Sigmoid colon (tissue), 7 donors: Measurements from ENCODE around the gene ZNF157. TPM values are rescaled to one million over a fixed set of nuclear protein-coding genes. Genes with fewer than 3 reads are reported as not detected.

Source experiments
- DNase-seq: peaks from one replicate; pipeline ENCODE4 v3.0.0-alpha.2; 2019
- H3K27ac ChIP-seq, 4 donors: fragments of 200-600 bp; sonication (generic); one replicate each; pipeline ENCODE4 v1.5.1; 2016 to 2019; ENCODE audit warnings: mild to moderate bottlenecking in 1 of 4
- H3K27me3 ChIP-seq, 3 donors: fragments of 200-600 bp; sonication (generic); one replicate each; pipeline ENCODE4 v1.5.1; 2019; ENCODE audit warnings: mild to moderate bottlenecking in 1 of 3
- H3K36me3 ChIP-seq, 4 donors: fragments of 200-600 bp; sonication (generic); one replicate each; pipeline ENCODE4 v1.5.1; 2016 to 2019
- H3K4me1 ChIP-seq, 4 donors: fragments of 200-600 bp; sonication (generic); one replicate each; pipeline ENCODE4 v1.5.1; 2017 to 2019
- H3K4me3 ChIP-seq, 4 donors: fragments of 200-600 bp; sonication (generic); one replicate each; pipeline ENCODE4 v1.5.1; 2017 to 2019; ENCODE audit warnings: mild to moderate bottlenecking in 2 of 4, moderate library complexity in 1 of 4
- H3K9me3 ChIP-seq, 4 donors: fragments of 200-600 bp in 3 of 4; sonication (generic) in 3 of 4; one replicate each; pipeline versions ENCODE4 v1.5.1 to v1.6.1; 2013 to 2019
- EP300 ChIP-seq, 4 donors: sonication (generic); formaldehyde crosslinking; IDR thresholded peaks; one replicate each; pipeline ENCODE4 v1.6.1; 2017; ENCODE audit warnings: antibody characterized with exemption in 4 of 4
- POLR2A ChIP-seq, 2 donors: fragments of 450-650 bp; IDR thresholded peaks; one replicate each; pipeline ENCODE4 v1.6.1; 2016; ENCODE audit warnings: antibody characterized with exemption in 2 of 2, mild to moderate bottlenecking in 2 of 2, moderate library complexity in 2 of 2
- POLR2AphosphoS5 ChIP-seq, 4 donors: sonication (generic); formaldehyde crosslinking; IDR thresholded peaks; one replicate each; pipeline ENCODE4 v1.6.1; 2017; ENCODE audit warnings: antibody characterized with exemption in 4 of 4
- WGBS, 2 donors: extraction: QIAGEN DNeasy Blood & Tissue Kit; methylation state at CpG; one replicate each; pipeline ENCODE4 v1.1.7; 2013; 5-methylcytosine and 5-hydroxymethylcytosine counted together
- intact Hi-C: fragments of 100-400 bp; cut with DNase I; formaldehyde crosslinking; loops from one replicate; pipeline ENCODE4 v1.15.1; 2023
- polyA plus RNA-seq, 3 donors: library from polyadenylated mRNA; stranded (reverse); fragments of 200-250 nt; gene quantifications; one replicate each; pipeline ENCODE4 v1.2.3, GENCODE V29; 2013
- total RNA-seq, 4 donors: library from RNA; depleted of rRNA; stranded (reverse); fragments of >200 nt; gene quantifications; one replicate each; pipeline ENCODE4 v1.1.0, GENCODE V29; 2016
- TF ChIP-seq, protein P1 (sequence below), 4 experiments: fragments of 450-650 bp in 3 of 4; fragments of 200-600 bp in 1 of 4; IDR thresholded peaks; one replicate each; pipeline ENCODE4 v1.5.1; 2016 to 2019; ENCODE audit warnings: antibody characterized with exemption in 4 of 4, mild to moderate bottlenecking in 3 of 4, moderate library complexity in 2 of 4
- donor health status: healthy with polysubstance abuse.
- donor health status: Bipolar disorder and iron deficiency.
- donor health status: healthy.

Gene ZNF157
- total and polyA plus RNA-seq, 7 donors: 0.15 to 0.71 (median 0.38) TPM; not detected in 3

- Histone ChIP-seq H3K4me1 (no peaks in the 10 kb centered on the region), H3K9me3 (no peaks in the 10 kb centered on the region), H3K27ac (no peak overlapping the region), H3K4me3 (no peak overlapping the region), H3K36me3 (no peaks in the 10 kb centered on the region), H3K27me3 (no peaks in the 10 kb centered on the region)
- TF ChIP-seq EP300 (IDR thresholded peaks at IDR 0.05): no peak
- intact Hi-C loops: no loop called here
- WGBS, 2 donors: 81 to 91% methylated on average over 4 of the region's 4 CpGs
- no peak for DNase-seq
These were observed 18.7 kb upstream of the ZNF157 start for GRCh38 chrX:47351706-47352105.

GRCh38 chrX:47358387-47359065 is 11.9 kb upstream of the ZNF157 start:
- H3K9me3 ChIP-seq: no peaks in the 10 kb centered on the region
- H3K4me3 ChIP-seq: no peak overlapping the region
- TF ChIP-seq EP300 (IDR thresholded peaks at IDR 0.05) (no peak), POLR2AphosphoS5 (IDR thresholded peaks at IDR 0.05) (no peak), POLR2A (IDR thresholded peaks at IDR 0.05) (no peak)
- TF ChIP-seq, protein P1, sequence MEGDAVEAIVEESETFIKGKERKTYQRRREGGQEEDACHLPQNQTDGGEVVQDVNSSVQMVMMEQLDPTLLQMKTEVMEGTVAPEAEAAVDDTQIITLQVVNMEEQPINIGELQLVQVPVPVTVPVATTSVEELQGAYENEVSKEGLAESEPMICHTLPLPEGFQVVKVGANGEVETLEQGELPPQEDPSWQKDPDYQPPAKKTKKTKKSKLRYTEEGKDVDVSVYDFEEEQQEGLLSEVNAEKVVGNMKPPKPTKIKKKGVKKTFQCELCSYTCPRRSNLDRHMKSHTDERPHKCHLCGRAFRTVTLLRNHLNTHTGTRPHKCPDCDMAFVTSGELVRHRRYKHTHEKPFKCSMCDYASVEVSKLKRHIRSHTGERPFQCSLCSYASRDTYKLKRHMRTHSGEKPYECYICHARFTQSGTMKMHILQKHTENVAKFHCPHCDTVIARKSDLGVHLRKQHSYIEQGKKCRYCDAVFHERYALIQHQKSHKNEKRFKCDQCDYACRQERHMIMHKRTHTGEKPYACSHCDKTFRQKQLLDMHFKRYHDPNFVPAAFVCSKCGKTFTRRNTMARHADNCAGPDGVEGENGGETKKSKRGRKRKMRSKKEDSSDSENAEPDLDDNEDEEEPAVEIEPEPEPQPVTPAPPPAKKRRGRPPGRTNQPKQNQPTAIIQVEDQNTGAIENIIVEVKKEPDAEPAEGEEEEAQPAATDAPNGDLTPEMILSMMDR (IDR thresholded peaks at IDR 0.05): no peak
- intact Hi-C loops: no loop called here
- no peaks in the 10 kb centered on the region for H3K4me1 ChIP-seq
- DNase-seq: no peak
- no peaks in the 10 kb centered on the region for H3K36me3 ChIP-seq
- no peak overlapping the region for H3K27ac ChIP-seq
- 26 to 32% methylated on average over 5 of the region's 5 CpGs for WGBS, 2 donors
- no peaks in the 10 kb centered on the region for H3K27me3 ChIP-seq

DNA sequence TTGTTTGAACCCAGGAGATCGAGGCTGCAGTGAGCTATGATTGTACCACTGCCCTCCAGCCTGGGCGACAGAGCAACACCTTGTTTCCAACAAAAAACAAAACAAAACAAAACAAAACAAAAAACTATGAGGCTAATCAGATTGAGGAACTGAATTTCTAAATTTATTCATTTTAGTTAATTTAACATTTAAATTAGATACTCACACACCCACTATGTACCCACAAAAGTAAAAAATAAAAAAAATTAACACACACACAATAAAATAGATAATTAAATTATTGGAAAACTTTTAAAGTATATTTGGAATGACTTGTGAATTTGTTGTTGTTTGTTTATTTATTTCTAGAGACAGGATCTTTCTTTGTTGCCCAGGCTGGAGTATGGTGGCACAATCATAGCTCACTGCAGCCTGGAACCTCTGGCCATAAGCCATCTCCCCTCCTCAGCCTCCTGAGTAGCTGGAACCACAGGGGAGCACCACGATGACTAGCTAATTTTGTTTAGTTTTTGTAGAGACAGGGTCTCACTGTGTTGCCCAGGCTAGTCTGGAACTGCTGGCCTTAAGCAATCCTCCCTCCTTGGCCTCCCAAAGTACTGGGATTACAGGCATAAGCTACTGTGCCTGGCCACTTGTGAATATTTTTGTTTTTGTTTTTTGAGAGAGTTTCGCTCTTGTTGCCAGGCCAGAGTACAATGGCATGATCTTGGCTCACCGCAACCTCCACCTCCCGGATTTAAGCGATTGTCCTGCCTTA is 9.8 kb upstream of the ZNF157 start:
- no peak for DNase-seq
- intact Hi-C loops: loop anchor here (5.0 kb wide), 2 partner anchors 123 to 168 kb away; partner anchors contain the start of gene UBA1
- Histone ChIP-seq H3K4me3 (no peak overlapping the region), H3K27ac (peak overlapping the region in 2 of 4 donors; percentile 81 to 85), H3K36me3 (no peaks in the 10 kb centered on the region), H3K9me3 (no peaks in the 10 kb centered on the region), H3K27me3 (no peaks in the 10 kb centered on the region), H3K4me1 (no peaks in the 10 kb centered on the region)
- 85 to 91% methylated on average over 7 of the region's 7 CpGs for WGBS, 2 donors
- TF ChIP-seq POLR2AphosphoS5 (IDR thresholded peaks at IDR 0.05): no peak
- TF ChIP-seq POLR2A (IDR thresholded peaks at IDR 0.05): no peak
- no peak for TF ChIP-seq EP300 (IDR thresholded peaks at IDR 0.05)
- TF ChIP-seq, protein P1 (IDR thresholded peaks at IDR 0.05): no peak

GRCh38 chrX:47361538-47362511 is 8.6 kb upstream of the ZNF157 start:
- Histone ChIP-seq H3K27me3 (no peaks in the 10 kb centered on the region), H3K36me3 (no peaks in the 10 kb centered on the region), H3K9me3 (no peaks in the 10 kb centered on the region), H3K4me1 (no peaks in the 10 kb centered on the region), H3K27ac (peak overlapping the region; percentile 69 to 85 (median 80)), H3K4me3 (peak overlapping the region; percentile 7 to 44 (median 38))
- whole genome bisulfite sequencing, 2 donors: 15 to 54% methylated on average over 13 of the region's 13 CpGs
- DNase-seq: peak; percentile 92
- intact Hi-C loops: loop anchor here (5.0 kb wide), 2 partner anchors 125 to 170 kb away; partner anchors contain the start of gene UBA1
- no peak for TF ChIP-seq EP300 (IDR thresholded peaks at IDR 0.05)
- TF ChIP-seq, protein P1 (IDR thresholded peaks at IDR 0.05): no peak
- TF ChIP-seq POLR2A (IDR thresholded peaks at IDR 0.05): no peak
- no peak for TF ChIP-seq POLR2AphosphoS5 (IDR thresholded peaks at IDR 0.05)
